ENCODE measurements around the gene TBX4.

TBX4 gene

DNA sequence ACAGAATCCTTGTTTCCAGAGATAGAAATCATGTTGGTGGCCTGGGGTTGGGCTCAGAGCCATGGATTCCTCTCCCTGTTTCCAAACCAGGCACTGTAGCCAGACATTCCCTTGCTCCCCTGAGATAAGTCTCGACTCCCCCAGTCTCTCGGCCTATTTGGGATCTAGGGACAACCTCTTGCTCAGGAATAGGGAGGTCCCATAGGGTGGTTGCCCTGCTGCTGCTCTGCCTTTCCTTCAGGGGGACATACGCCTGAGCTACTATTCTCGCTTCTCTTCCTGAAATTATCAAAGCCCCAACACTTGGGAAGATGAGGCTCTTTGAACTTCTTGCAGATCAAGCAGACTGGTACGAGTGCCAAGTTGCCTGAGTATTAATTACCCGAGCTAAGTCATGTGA, 58.0 kb downstream of the TBX4 start:
- Histone ChIP-seq H3K4me3 (ENCODE audit: low read depth in 1 of 2, low read length in 2 of 2) (no peak overlapping the region), H3K9me3 (ENCODE audit: control insufficient read depth in 1 of 2, low read length in 2 of 2) (no peaks in the 10 kb centered on the region), H3K9ac (ENCODE audit: low read depth in 1 of 2, low read length in 2 of 2) (no peak overlapping the region), H3K27ac (ENCODE audit: low read depth, low read length) (no peak overlapping the region), H3K27me3 (ENCODE audit: control insufficient read depth in 1 of 2, insufficient read depth in 2 of 2, low read length in 2 of 2) (no peaks in the 10 kb centered on the region), H3K36me3 (ENCODE audit: control insufficient read depth in 1 of 2, insufficient read depth in 2 of 2, low read length in 2 of 2) (no peaks in the 10 kb centered on the region), H3K4me1 (ENCODE audit: control insufficient read depth in 1 of 2, insufficient read depth in 2 of 2, low read length in 2 of 2) (no peaks in the 10 kb centered on the region)

DNA sequence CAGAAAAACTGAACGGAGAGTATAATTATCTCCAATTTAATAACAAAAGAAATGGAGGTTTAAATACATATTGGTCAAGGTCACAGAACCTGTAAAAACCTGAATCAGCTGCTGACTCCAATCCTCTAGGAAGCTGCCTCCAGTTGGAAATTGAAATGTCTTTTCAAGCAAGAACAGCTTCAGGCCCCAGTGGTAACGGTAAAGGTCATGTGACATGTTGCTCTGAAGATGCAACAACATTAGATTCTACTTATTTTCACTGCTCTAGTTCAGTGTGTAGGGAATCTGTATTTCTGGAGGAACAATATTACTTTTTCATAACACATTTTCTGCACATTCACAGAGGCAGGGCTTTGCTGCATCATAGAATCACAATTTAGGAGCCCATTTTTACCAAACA, 58.8 kb downstream of the TBX4 start:
- Histone ChIP-seq H3K27me3 (ENCODE audit: control insufficient read depth in 1 of 2, insufficient read depth in 2 of 2, low read length in 2 of 2) (no peaks in the 10 kb centered on the region), H3K4me1 (ENCODE audit: control insufficient read depth in 1 of 2, insufficient read depth in 2 of 2, low read length in 2 of 2) (no peaks in the 10 kb centered on the region), H3K9ac (ENCODE audit: low read depth in 1 of 2, low read length in 2 of 2) (no peak overlapping the region), H3K27ac (ENCODE audit: low read depth, low read length) (no peak overlapping the region), H3K9me3 (ENCODE audit: control insufficient read depth in 1 of 2, low read length in 2 of 2) (no peaks in the 10 kb centered on the region), H3K4me3 (ENCODE audit: low read depth in 1 of 2, low read length in 2 of 2) (no peak overlapping the region), H3K36me3 (ENCODE audit: control insufficient read depth in 1 of 2, insufficient read depth in 2 of 2, low read length in 2 of 2) (no peaks in the 10 kb centered on the region)

- Histone ChIP-seq H3K27ac (ENCODE audit: low read depth, low read length) (no peak overlapping the region), H3K4me3 (ENCODE audit: low read depth in 1 of 2, low read length in 2 of 2) (no peak overlapping the region), H3K9me3 (ENCODE audit: control insufficient read depth in 1 of 2, low read length in 2 of 2) (no peaks in the 10 kb centered on the region), H3K27me3 (ENCODE audit: control insufficient read depth in 1 of 2, insufficient read depth in 2 of 2, low read length in 2 of 2) (no peaks in the 10 kb centered on the region), H3K4me1 (ENCODE audit: control insufficient read depth in 1 of 2, insufficient read depth in 2 of 2, low read length in 2 of 2) (no peaks in the 10 kb centered on the region), H3K36me3 (ENCODE audit: control insufficient read depth in 1 of 2, insufficient read depth in 2 of 2, low read length in 2 of 2) (no peaks in the 10 kb centered on the region), H3K9ac (ENCODE audit: low read depth in 1 of 2, low read length in 2 of 2) (no peak overlapping the region)
Observed at GRCh38 chr17:61511480-61512182, 59.4 kb downstream of the TBX4 start.

GRCh38 chr17:61514491-61514890, 62.3 kb downstream of the TBX4 start:
- Histone ChIP-seq H3K27me3 (ENCODE audit: control insufficient read depth in 1 of 2, insufficient read depth in 2 of 2, low read length in 2 of 2) (no peaks in the 10 kb centered on the region), H3K4me1 (ENCODE audit: control insufficient read depth in 1 of 2, insufficient read depth in 2 of 2, low read length in 2 of 2) (no peaks in the 10 kb centered on the region), H3K9ac (ENCODE audit: low read depth in 1 of 2, low read length in 2 of 2) (no peak overlapping the region), H3K27ac (ENCODE audit: low read depth, low read length) (no peak overlapping the region), H3K4me3 (ENCODE audit: low read depth in 1 of 2, low read length in 2 of 2) (no peak overlapping the region), H3K36me3 (ENCODE audit: control insufficient read depth in 1 of 2, insufficient read depth in 2 of 2, low read length in 2 of 2) (no peaks in the 10 kb centered on the region), H3K9me3 (ENCODE audit: control insufficient read depth in 1 of 2, low read length in 2 of 2) (no peaks in the 10 kb centered on the region)

DNA sequence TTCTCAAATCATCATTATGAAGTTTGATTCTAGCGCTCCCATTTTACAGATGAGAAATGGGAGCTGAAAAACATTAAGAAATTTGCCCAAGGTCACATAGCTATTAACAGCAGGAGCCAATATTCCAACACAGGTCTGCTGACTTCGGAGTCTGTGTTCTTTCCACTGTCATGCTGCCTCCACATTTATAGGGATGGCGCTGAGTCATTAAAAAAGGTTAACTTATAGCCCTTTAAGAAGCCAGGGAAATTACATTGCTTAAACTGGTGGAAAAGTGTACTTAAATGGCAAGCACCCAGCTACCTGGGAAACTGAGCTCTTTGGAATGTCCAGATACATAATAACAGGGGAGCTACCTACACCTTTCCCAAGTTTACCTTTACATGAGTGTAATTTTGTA, 65.0 kb downstream of the TBX4 start:
- Histone ChIP-seq H3K9ac (ENCODE audit: low read depth in 1 of 2, low read length in 2 of 2) (no peak overlapping the region), H3K36me3 (ENCODE audit: control insufficient read depth in 1 of 2, insufficient read depth in 2 of 2, low read length in 2 of 2) (no peaks in the 10 kb centered on the region), H3K9me3 (ENCODE audit: control insufficient read depth in 1 of 2, low read length in 2 of 2) (no peaks in the 10 kb centered on the region), H3K27ac (ENCODE audit: low read depth, low read length) (no peak overlapping the region), H3K27me3 (ENCODE audit: control insufficient read depth in 1 of 2, insufficient read depth in 2 of 2, low read length in 2 of 2) (no peaks in the 10 kb centered on the region), H3K4me1 (ENCODE audit: control insufficient read depth in 1 of 2, insufficient read depth in 2 of 2, low read length in 2 of 2) (no peaks in the 10 kb centered on the region), H3K4me3 (ENCODE audit: low read depth in 1 of 2, low read length in 2 of 2) (no peak overlapping the region)

- Histone ChIP-seq H3K4me1 (ENCODE audit: control insufficient read depth in 1 of 2, insufficient read depth in 2 of 2, low read length in 2 of 2) (no peaks in the 10 kb centered on the region), H3K4me3 (ENCODE audit: low read depth in 1 of 2, low read length in 2 of 2) (no peak overlapping the region), H3K27me3 (ENCODE audit: control insufficient read depth in 1 of 2, insufficient read depth in 2 of 2, low read length in 2 of 2) (no peaks in the 10 kb centered on the region), H3K27ac (ENCODE audit: low read depth, low read length) (no peak overlapping the region), H3K9ac (ENCODE audit: low read depth in 1 of 2, low read length in 2 of 2) (no peak overlapping the region), H3K36me3 (ENCODE audit: control insufficient read depth in 1 of 2, insufficient read depth in 2 of 2, low read length in 2 of 2) (no peaks in the 10 kb centered on the region), H3K9me3 (ENCODE audit: control insufficient read depth in 1 of 2, low read length in 2 of 2) (no peaks in the 10 kb centered on the region)
Observed at GRCh38 chr17:61517843-61518606, 65.8 kb downstream of the TBX4 start.

- Histone ChIP-seq H3K9me3 (ENCODE audit: control insufficient read depth in 1 of 2, low read length in 2 of 2) (no peaks in the 10 kb centered on the region), H3K4me1 (ENCODE audit: control insufficient read depth in 1 of 2, insufficient read depth in 2 of 2, low read length in 2 of 2) (no peaks in the 10 kb centered on the region), H3K36me3 (ENCODE audit: control insufficient read depth in 1 of 2, insufficient read depth in 2 of 2, low read length in 2 of 2) (no peaks in the 10 kb centered on the region), H3K9ac (ENCODE audit: low read depth in 1 of 2, low read length in 2 of 2) (no peak overlapping the region), H3K4me3 (ENCODE audit: low read depth in 1 of 2, low read length in 2 of 2) (no peak overlapping the region), H3K27me3 (ENCODE audit: control insufficient read depth in 1 of 2, insufficient read depth in 2 of 2, low read length in 2 of 2) (no peaks in the 10 kb centered on the region), H3K27ac (ENCODE audit: low read depth, low read length) (no peak overlapping the region)
Observed at GRCh38 chr17:61519139-61519538, 66.9 kb downstream of the TBX4 start.

DNA sequence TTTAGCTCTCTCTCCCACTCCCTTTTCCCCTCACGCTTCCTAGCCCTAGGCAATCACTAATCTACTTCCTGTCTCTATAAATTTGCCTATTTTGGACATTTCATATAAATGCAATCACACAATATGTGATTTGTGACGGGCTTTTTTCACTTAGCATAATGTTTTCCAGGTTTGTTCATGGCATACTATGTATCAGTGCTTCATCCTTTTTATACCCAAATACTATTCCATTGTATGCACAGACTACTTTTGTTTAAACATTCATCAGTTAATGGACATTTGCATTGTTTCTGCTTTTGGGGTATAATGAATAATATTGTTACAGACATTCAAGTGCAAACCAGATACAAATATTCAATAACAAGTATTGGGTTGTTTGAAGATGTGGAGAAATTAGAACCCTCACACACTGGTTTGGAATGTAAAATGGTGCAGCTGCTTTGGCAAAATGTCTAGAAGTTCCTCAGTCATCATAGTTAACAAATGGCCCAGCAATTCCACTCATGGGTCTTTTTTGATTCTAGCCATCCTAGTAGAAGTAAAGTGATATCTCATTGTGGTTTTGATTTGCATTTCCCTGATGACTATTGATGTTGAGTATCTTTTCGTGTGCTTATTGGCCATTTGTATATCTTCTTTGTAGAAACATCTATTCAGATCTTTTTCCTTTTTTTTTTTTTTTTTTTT, 67.7 kb downstream of the TBX4 start:
- Histone ChIP-seq H3K9me3 (ENCODE audit: control insufficient read depth in 1 of 2, low read length in 2 of 2) (no peaks in the 10 kb centered on the region), H3K27ac (ENCODE audit: low read depth, low read length) (no peak overlapping the region), H3K9ac (ENCODE audit: low read depth in 1 of 2, low read length in 2 of 2) (no peak overlapping the region), H3K27me3 (ENCODE audit: control insufficient read depth in 1 of 2, insufficient read depth in 2 of 2, low read length in 2 of 2) (no peaks in the 10 kb centered on the region), H3K4me3 (ENCODE audit: low read depth in 1 of 2, low read length in 2 of 2) (no peak overlapping the region), H3K36me3 (ENCODE audit: control insufficient read depth in 1 of 2, insufficient read depth in 2 of 2, low read length in 2 of 2) (no peaks in the 10 kb centered on the region), H3K4me1 (ENCODE audit: control insufficient read depth in 1 of 2, insufficient read depth in 2 of 2, low read length in 2 of 2) (no peaks in the 10 kb centered on the region)

DNA sequence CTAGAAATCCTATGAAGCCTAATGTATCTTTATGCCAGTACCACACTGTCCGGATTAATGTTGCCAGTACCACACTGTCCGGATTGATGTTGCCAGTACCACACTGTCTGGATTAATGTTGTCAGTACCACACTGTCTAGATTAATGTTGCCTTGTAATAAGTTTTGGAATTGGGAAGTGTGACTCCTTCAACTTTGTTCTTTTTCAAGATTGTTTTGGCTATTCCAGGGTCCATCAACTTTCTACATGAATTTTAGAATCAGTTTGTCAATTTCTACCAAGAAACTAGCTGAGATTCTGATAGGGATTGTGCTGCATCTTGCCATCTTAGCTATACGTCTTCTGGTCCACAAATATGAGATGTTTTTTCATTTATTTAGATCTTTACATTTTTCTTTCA, 68.7 kb downstream of the TBX4 start:
- Histone ChIP-seq H3K9ac (ENCODE audit: low read depth in 1 of 2, low read length in 2 of 2) (no peak overlapping the region), H3K4me1 (ENCODE audit: control insufficient read depth in 1 of 2, insufficient read depth in 2 of 2, low read length in 2 of 2) (no peaks in the 10 kb centered on the region), H3K36me3 (ENCODE audit: control insufficient read depth in 1 of 2, insufficient read depth in 2 of 2, low read length in 2 of 2) (no peaks in the 10 kb centered on the region), H3K27ac (ENCODE audit: low read depth, low read length) (no peak overlapping the region), H3K27me3 (ENCODE audit: control insufficient read depth in 1 of 2, insufficient read depth in 2 of 2, low read length in 2 of 2) (peaks cover 0 to 4% of the 10 kb centered on the region in 2 donors), H3K9me3 (ENCODE audit: control insufficient read depth in 1 of 2, low read length in 2 of 2) (no peaks in the 10 kb centered on the region), H3K4me3 (ENCODE audit: low read depth in 1 of 2, low read length in 2 of 2) (no peak overlapping the region)

DNA sequence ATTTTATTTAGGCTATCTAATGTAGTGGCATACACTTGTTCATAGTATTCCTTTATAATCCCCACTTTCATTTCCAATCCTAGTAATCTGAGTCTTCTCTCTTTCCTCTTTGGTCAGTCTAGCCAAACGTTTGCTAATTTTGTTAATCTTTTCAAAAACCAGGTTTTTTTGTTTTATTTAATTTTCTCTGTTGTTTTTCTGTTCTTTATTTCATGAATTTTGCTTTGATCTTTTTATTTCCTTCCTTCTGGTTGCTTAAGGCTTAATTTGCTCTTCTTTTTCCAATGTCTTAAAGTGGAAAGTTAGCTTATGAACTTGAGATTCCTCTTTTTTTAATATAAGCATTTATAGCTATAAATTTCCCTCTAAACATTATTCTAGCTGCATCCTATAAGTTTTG, 69.9 kb downstream of the TBX4 start:
- Histone ChIP-seq H3K9me3 (ENCODE audit: control insufficient read depth in 1 of 2, low read length in 2 of 2) (no peaks in the 10 kb centered on the region), H3K27ac (ENCODE audit: low read depth, low read length) (no peak overlapping the region), H3K4me3 (ENCODE audit: low read depth in 1 of 2, low read length in 2 of 2) (no peak overlapping the region), H3K9ac (ENCODE audit: low read depth in 1 of 2, low read length in 2 of 2) (no peak overlapping the region), H3K36me3 (ENCODE audit: control insufficient read depth in 1 of 2, insufficient read depth in 2 of 2, low read length in 2 of 2) (no peaks in the 10 kb centered on the region), H3K27me3 (ENCODE audit: control insufficient read depth in 1 of 2, insufficient read depth in 2 of 2, low read length in 2 of 2) (peaks cover 0 to 7% of the 10 kb centered on the region in 2 donors), H3K4me1 (ENCODE audit: control insufficient read depth in 1 of 2, insufficient read depth in 2 of 2, low read length in 2 of 2) (no peaks in the 10 kb centered on the region)
